ENCODE measurements around the gene SCN9A.

DNA sequence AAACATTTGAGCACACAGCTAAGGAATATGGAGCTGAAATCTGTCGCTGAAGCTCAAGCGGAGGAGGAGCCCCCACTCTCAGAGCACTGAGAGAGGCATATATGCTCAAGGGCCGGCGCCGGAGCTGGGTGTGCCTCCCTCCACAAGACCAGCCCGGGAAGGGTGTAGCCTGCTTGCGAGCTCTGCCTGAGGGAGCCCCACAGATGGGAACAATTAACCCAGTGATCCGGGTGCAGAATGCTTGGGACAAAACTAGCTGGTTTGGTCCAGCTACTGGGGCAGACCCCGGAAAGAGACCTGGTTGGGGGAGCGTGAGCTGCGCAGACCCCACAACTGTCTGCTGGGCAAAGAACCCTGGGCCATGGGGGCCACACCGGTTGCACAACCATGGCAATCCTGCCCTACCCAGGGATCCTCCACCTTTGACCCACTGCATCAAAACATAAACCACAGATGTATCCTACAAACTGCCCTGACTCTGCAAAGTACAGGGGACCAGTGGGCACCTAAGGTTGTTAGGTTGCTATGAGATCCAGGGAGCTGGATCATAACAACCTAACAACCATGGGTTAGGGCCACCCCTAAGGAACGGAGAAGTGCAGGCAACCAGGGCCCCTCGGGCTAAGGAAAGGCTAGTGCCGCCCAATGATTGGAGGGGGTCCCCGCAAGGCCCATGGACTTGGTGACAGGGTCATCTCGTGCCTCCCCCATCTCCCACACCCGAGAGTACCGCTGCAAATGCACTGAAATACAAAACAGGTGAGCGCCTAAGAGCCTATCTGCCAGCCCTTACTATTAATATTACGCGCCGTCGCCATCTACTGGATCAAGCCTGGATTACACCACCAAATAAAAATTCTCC lies 194.6 kb downstream of the SCN9A start:
- TF ChIP-seq, protein P1, sequence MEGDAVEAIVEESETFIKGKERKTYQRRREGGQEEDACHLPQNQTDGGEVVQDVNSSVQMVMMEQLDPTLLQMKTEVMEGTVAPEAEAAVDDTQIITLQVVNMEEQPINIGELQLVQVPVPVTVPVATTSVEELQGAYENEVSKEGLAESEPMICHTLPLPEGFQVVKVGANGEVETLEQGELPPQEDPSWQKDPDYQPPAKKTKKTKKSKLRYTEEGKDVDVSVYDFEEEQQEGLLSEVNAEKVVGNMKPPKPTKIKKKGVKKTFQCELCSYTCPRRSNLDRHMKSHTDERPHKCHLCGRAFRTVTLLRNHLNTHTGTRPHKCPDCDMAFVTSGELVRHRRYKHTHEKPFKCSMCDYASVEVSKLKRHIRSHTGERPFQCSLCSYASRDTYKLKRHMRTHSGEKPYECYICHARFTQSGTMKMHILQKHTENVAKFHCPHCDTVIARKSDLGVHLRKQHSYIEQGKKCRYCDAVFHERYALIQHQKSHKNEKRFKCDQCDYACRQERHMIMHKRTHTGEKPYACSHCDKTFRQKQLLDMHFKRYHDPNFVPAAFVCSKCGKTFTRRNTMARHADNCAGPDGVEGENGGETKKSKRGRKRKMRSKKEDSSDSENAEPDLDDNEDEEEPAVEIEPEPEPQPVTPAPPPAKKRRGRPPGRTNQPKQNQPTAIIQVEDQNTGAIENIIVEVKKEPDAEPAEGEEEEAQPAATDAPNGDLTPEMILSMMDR (IDR thresholded peaks at IDR 0.05; ENCODE audit: low read length) = peak; percentile 63
- no peak for TF ChIP-seq EZH2 (IDR thresholded peaks at IDR 0.05; ENCODE audit: borderline replicate concordance, low read length)
